WERI-Rb-1 (cell line): ENCODE results near the gene NAA38.

Experiments used
- DNase-seq: peaks from one replicate; pipeline ENCODE4 v3.0.0-alpha.2; 2020
- H3K27ac ChIP-seq: fragments of 250-450 bp; sonication (Bioruptor Pico); 2 replicates; pipeline ENCODE4 v1.5.1; 2020; ENCODE audit warnings: mild to moderate bottlenecking, moderate library complexity
- H3K27me3 ChIP-seq: fragments of 250-450 bp; sonication (Bioruptor Pico); 2 replicates; pipeline ENCODE4 v1.5.1; 2021; ENCODE audit warnings: mild to moderate bottlenecking, low read depth, moderate library complexity; ENCODE audit not compliant: insufficient read depth, severe bottlenecking
- H3K36me3 ChIP-seq: fragments of 250-450 bp; sonication (Bioruptor Pico); 2 replicates; pipeline ENCODE4 v1.5.1; 2020; ENCODE audit warnings: mild to moderate bottlenecking, moderate library complexity
- H3K4me3 ChIP-seq: 2 replicates; pipeline ENCODE4 v1.5.1; 2011; ENCODE audit warnings: low read depth, mild to moderate bottlenecking, control low read depth, low read length
- H3K9me3 ChIP-seq: fragments of 250-450 bp; sonication (Bioruptor Pico); 2 replicates; pipeline ENCODE4 v1.5.1; 2021; ENCODE audit warnings: mild to moderate bottlenecking, moderate library complexity; ENCODE audit not compliant: severe bottlenecking
- CTCF ChIP-seq: IDR thresholded peaks from 2 replicates; pipeline ENCODE4 v1.5.1; 2011; ENCODE audit warnings: low read depth, mild to moderate bottlenecking, control low read depth, inconsistent platforms, low read length

The NAA38 gene

DNA sequence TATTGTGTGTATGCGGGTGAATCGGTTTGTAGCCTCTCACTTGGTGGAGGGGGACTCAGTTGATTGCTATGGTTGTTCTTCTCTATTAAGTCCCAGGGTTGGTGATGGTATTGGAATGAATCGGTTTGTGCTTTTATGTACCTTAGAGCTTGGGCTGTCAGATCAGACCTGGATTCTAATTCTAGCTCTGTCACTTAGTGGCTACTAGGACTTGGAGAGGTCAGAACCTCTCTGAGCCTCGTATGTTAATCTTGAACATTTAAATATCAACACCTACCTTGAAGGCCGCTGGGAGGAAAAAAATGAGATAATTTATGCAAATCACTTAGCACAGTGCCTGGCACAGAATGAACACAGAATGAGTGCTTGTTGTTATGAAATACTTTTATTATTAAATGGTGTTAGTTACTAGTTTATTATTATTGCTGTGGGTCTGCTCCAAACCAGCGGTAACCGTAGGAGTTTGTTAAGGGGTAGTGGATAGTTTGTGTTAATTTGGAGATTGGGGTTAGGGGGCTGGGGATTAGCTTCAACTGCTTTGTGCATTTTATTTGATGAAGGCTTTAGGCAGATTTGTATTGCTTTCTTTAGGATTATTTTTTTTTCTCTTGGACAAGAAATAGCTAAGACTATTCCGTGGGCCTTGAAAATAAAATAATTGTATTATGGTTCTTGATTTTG lies 19.8 kb downstream of the NAA38 start:
- peak overlapping the region; percentile 71 for H3K4me3 ChIP-seq
- peak overlapping the region; percentile 17 for H3K27ac ChIP-seq
- no peaks in the 10 kb centered on the region; the same call in 1 of the 2 replicates for H3K36me3 ChIP-seq
- TF ChIP-seq CTCF = no peak
- H3K27me3 ChIP-seq = no peaks in the 10 kb centered on the region
- no peak for DNase-seq
- no peaks in the 10 kb centered on the region for H3K9me3 ChIP-seq

DNA sequence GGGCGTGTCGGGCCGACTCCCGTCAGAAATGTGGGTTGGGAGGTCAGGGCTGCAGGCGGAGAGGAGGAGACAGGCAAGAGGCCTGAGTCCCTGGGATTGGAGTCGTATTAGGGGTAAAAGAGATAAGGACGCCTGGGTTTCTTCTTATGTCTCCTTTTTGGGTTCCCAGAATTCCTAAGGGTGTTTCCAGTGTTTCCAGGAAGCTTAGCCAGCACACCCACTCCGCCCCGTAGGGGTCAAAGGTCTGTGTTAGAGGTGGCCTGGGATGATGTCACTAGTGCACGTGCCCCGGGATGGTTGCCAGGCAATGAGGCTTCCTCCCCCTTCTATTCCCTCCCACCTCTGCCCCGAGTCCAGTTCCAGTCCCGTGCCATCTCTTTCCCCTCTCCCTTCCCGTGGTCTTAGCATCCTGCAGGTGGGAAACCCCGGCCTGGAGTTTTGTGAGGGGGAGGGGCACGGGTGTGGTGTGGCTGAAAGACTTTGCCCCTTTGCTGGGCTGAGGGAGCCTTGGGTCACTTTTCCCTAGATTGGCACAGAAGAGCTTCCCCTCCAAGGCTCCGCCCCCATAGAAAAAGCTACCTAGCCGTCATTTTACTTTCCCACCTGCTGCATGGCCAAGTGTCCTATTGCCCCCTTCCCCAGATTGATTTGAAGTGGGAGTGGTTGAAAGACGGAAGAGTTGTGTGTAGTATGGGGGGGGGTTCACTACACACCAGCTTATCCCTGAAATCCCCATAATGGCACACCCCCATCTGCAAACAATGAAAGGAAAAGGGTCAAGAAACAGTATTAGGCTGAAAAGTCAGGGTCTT lies 20.6 kb downstream of the NAA38 start:
- Histone ChIP-seq H3K27me3 (no peaks in the 10 kb centered on the region), H3K36me3 (no peaks in the 10 kb centered on the region; the same call in 1 of the 2 replicates), H3K27ac (peak overlapping the region; percentile 96), H3K4me3 (peak overlapping the region; percentile 71), H3K9me3 (no peaks in the 10 kb centered on the region)
- peak; percentile 98 for DNase-seq
- TF ChIP-seq CTCF = no peak

DNA sequence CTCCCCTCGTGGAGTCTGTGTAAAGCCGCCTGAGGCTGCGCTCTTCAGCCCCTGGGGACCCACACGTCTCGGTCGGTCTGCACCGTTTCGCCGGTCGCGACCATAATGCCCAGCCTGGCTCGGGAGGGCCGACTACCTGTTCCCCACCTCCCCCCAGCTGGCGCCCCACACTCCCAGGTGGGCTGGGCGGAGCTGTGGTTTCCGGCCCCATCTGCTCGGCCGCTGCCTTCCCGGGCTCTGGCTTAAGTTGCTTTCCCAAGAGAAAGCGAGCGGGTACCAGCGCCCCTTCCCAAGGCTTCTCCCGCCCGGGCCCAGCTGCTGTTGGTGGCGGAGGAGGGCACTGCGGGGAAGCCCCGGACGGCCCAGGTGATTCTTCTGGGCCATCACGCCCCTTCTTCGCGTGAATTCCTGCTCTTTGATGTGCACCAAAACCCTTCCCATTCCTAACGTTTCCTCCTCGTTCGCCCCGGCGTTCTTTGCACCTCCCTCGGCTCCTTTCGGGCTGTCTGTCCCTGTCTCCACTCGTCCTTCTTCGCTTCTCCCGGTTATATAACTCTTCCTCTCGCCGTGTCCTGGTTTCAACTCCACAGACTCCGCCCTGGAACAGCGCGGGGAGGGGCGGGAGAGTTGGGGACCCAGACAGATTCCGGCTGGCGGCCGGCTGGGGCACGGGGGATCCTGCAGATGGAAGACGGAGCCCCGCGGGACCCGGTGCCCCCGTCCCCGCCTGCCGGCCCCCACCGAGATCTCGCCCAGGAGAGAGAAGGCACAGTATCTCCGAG lies 21.4 kb downstream of the NAA38 start:
- no peak for TF ChIP-seq CTCF
- Histone ChIP-seq H3K4me3 (peak overlapping the region; percentile 71), H3K9me3 (no peaks in the 10 kb centered on the region), H3K27ac (peak overlapping the region; percentile 96), H3K27me3 (no peaks in the 10 kb centered on the region), H3K36me3 (no peaks in the 10 kb centered on the region; the same call in 1 of the 2 replicates)
- peak; percentile 71 for DNase-seq

- Histone ChIP-seq H3K36me3 (no peaks in the 10 kb centered on the region; the same call in 1 of the 2 replicates), H3K27ac (peak overlapping the region; percentile 96), H3K4me3 (peak overlapping the region; percentile 71), H3K27me3 (no peaks in the 10 kb centered on the region), H3K9me3 (no peaks in the 10 kb centered on the region)
- TF ChIP-seq CTCF = peak; percentile 87
- peak; percentile 98 for DNase-seq
These were observed 22.2 kb downstream of the NAA38 start for GRCh38 chr17:7834957-7835813.

DNA sequence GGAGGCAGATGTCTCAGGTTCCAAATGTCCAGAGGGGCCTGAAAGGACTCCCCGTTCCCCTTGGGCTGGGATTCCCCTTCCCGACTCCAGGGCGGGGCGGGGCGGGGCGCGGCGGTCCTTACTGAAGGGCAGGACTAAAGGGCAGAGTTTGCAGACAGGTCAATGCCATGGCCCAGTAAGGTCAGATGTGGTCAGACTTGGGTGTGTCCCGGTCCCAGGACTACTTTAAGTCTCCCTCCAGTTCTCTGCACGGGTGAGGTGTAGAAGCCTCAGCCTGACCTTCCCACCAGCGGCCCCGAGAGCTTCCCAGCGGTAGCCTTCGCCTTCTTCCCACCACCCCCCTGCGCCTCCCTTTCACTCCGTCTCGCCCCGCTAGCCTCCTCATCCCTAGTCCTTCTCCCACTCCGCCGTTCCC lies 22.8 kb downstream of the NAA38 start:
- no peak for TF ChIP-seq CTCF
- Histone ChIP-seq H3K4me3 (peak overlapping the region; percentile 58), H3K36me3 (no peaks in the 10 kb centered on the region), H3K9me3 (no peaks in the 10 kb centered on the region), H3K27ac (peak overlapping the region; percentile 77), H3K27me3 (no peaks in the 10 kb centered on the region)
- no peak for DNase-seq
